M059J (cell line): Measurements from ENCODE around the gene FKBP15. TPM values are rescaled to one million over a fixed set of nuclear protein-coding genes. Genes with fewer than 3 reads are reported as not detected.
"Not testable (repeated sequence)": the region's sequence is repeated elsewhere in the genome, so short reads cannot be mapped to it uniquely, and the experiment has no call there.

ENCODE experiments used
- DNase-seq: peaks from one replicate; pipeline ENCODE4 v3.0.0-alpha.2; 2012; ENCODE audit warnings: low read depth
- total RNA-seq: library from RNA; depleted of rRNA; stranded (reverse); fragments of >200 nt; shearing (Covaris generic); gene quantifications from 2 replicates; pipeline ENCODE4 v1.2.3, GENCODE V29; 2014

FKBP15 gene
- total RNA-seq, 1 experiment from 2014 or later = 36.8 TPM

DNA sequence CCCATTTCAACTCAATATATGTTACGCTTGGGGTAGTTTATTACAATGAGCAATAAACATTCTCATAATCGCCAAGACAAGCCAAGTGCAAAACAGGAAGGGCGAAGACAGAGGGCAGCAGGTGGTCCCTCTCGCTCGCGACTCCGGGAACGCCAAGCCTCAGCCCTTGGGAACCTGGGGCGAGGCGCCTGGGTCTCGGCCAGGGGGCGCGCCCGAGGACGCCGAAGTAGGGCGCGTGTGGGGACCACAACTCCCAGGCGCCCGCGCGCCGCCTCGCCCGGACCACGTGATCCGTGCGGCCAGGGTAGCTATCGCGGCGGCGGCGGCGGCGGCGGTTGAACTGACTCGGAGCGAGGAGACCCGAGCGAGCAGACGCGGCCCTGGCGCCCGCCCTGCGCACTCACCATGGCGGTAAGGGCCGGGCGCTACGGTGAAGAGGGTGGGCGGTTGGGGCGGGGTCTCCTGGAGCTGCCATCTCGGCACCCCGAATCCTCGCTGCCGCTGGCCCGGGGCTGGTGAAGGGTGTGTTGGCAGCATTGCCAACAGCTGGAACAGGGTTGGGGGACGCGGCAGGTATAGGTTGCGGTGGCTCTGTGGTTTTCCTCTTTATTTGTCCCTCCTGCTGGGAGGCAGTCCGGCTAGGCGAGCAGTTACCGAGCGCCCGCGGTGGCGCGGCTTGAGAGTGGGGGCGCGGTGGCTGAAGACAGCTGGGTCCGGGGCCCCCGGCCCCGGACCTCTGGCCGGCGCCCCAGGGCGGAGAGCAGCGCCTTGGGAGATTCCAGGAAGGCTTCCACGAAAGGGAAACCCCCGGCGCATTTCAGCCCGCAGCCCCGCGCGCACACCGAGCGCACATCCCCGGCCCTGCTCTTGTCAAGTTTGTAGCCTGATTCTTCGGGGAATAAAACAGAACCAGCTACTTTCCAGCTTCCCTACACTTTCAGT lies 70.1 kb downstream of the FKBP15 start, which contains the start of gene SLC31A2:
Gene SLC31A2, plus strand, starts transcription at position 338 of the 942 bp plus-strand sequence. Its CDS starts 68 bp downstream, at position 406.
- DNase-seq = peak; percentile 83

- DNase-seq = not testable (repeated sequence)
Measured at GRCh38 chr9:113149561-113149960, 71.5 kb downstream of the FKBP15 start.

DNA sequence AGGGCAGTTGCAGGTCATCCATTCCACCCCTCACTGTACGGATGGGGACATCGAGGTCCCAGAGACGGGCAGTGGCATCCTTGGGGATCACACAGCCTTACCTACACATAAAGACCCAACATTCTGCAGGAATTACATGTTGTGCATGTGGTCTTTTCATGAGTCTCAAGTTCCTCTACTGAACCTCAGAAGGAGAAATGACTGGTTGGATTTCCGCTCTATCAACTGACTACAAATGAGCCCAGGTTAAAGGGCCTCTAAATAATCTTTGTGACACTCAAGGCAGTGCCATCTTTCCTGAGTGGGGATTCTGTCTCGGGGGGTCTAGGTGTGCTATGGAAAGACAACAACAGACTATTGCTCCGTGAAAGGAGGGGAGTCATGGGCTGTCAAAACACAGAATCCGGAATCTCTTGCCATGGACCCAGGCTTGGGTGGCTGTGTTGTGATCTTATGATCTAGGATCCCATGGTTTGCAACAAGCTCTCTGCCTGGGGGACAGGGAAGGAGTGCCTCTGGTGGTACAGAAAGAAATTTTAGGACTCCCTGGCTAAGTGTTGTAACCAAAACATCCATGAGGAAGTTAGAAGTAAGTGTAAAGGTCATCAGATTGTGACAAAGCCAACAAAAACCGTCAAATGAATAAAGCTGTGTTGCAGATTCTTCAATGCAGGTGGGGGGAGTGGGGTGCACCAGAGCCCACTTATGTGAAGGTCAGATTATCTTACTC lies 72.1 kb downstream of the FKBP15 start:
- DNase-seq = no peak

DNA sequence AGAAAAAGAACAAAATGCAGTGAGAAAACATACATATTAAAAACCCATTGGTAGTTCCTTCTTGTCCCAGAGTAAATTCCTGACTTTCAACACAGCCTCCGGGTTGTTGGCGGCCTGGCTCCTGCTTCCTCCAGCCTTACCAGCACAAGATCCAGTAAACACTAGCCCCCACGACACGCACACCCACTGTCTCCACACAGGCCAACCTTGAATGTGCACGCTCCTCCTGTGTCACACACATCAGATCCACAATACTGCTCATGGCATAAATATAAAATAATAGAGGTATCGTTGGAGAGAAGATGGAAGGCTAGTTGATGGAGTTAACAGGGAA lies 72.7 kb downstream of the FKBP15 start:
- no peak for DNase-seq

DNA sequence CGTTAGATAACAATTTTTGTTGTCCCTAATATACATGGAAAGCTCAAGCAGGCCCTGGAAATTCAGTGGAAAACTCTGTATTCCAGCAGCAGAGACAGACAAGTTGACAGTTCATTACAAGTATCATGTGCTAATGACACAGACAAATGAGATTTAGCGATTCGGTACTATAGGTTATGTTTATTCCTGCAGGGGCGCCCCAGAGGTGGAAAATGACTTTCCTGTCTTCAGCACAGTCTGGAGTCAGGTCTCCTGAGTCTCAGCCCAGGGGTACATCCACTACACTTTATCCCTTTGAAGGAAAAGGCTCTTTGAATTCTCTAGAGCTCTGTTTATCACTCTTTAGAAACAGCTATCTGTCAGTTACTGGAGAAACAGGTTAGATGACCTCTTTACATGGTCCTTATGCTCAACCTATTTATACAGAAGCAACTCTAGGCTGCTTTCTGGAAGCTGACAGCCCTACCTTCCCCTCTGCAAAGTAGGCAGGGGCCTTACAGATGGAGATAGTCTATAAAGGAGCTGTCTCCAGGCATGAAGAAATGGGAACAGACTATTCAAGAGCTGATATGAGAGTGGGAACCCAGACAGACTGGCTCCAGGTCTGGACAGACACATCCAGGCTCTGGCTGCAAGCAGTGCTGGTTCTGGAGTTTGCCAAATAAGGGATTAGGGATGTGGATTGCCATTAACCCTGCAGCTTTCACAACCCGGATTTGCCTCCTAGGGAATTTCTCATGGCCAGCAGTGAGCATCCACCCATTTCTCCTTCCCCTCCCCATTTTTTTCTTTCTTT lies 77.4 kb downstream of the FKBP15 start:
- no peak for DNase-seq

GRCh38 chr9:113140896-113141295 lies 80.2 kb downstream of the FKBP15 start:
- DNase-seq = not testable (repeated sequence)

DNA sequence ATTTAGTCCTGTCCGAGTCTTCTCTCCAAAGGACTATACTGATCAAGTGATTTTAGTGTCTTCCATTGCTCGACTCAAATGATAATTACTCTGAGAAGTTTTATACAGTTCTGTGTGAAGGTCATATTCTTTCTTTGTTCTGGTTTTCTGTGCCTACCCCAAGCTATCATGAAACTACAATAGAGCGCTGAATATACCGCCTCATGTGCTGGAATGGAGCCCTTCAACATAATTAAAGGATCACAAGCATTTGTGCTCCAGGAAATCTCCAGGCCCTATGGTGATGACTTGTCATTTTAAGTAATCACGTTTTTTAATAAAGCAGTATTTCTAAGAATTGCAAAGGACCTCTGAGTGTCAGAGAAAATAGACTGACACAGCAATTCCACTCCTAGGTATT lies 81.1 kb downstream of the FKBP15 start:
- no peak for DNase-seq

- no peak for DNase-seq
Measured at GRCh38 chr9:113139225-113139829, 81.8 kb downstream of the FKBP15 start.

DNA sequence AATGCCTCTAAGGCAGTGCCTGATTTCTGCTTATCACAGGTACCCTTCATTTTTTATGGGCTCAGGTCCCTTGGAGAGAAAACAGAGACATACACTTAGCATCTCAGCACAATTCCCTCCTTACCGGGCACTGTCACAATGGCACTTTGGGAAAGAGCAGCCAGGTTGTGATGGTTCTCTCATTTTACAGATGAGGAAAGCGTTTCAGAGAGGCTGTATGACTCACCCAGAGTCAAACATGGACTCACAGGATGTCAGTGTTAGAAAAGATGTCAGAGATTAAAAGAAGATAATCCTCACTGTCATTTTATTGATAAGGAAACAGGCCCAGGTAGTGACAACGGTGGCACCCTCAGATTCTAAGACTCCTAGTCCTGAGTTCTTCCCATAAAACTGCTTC lies 82.3 kb downstream of the FKBP15 start:
- no peak for DNase-seq

GRCh38 chr9:113137196-113138168 lies 83.6 kb downstream of the FKBP15 start:
- no peak for DNase-seq

DNA sequence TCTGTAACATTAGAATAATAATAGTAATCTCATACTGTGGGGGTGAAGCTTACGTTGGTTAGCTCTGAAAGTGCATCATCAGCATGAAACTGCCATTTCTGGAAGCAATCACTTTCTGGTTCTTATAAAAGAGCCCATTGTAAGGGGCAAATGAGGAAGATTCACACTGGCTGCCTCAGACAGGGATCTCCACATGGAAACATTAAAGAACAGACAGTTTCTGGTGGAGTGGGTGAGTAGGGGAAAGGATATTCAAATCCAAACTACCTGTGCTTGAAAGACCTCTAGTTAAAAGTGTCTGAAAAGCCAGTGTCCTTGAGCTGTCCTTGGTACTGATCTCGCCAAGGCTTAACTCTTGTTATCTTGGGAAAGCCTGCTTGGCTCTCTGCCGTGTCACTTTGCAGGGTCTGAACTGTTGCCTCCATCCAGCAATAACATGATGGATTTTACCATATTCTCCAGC lies 89.4 kb downstream of the FKBP15 start:
- peak; percentile 48 for DNase-seq

DNA sequence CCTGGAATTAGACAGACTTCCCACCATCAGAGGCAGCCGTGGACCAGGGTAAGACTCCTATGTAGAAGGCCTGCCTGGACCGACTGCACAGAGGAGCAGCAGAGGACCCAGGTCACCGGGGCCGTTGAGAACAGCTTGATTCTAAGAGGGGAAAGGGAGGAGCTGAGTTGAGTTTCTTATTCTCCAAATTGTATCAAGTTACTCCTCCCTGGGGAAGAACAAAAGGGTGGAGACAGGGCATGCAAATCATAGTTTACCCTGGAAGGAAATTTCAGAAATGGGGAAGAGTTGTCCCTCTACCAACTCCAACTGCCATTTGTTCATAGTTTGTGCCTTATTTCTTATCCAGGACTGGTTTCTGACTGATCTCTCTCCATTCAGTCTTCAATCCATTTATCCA lies 91.2 kb downstream of the FKBP15 start:
- no peak for DNase-seq

GRCh38 chr9:113129466-113129865 lies 91.6 kb downstream of the FKBP15 start:
- DNase-seq = no peak

GRCh38 chr9:113125386-113126035 lies 95.6 kb downstream of the FKBP15 start:
- DNase-seq = no peak

- DNase-seq = not testable (repeated sequence)
Measured at GRCh38 chr9:113118829-113119228, 102.2 kb downstream of the FKBP15 start.
